HepG2 (cell line): ENCODE data around the gene MEGF6. TPM values are rescaled to one million over a fixed set of nuclear protein-coding genes. Genes with fewer than 3 reads are reported as not detected.
A peak's percentile ranks its signal among the peaks of the same experiment; 100 is the strongest.

Experiments used
- ATAC-seq: fragments of 200-7000 bp; cut with Tn5 transposase; 3 replicates; pipeline ENCODE4 v1.9.1; 2020; ENCODE audit warnings: mild to moderate bottlenecking, moderate library complexity
- BruUV-seq: library from RNA; stranded (reverse); fragments of 400-500 nt; replicated peaks from 2 replicates; lab custom pipeline; 2021; lab: Mats Ljungman, UMichigan
- CTCF ChIA-PET: fragments of 300-600 bp; formaldehyde crosslinking; extraction: SDS; loops from one replicate; lab custom pipeline; 2021; ENCODE audit warnings: low total read pairs, inconsistent platforms, low intra/inter-chr PET ratio; lab: Yijun Ruan, JAX
- POLR2A ChIA-PET: fragments of 350-600 bp; sonication (Branson Sonifier 250); formaldehyde crosslinking; loops from one replicate; lab custom pipeline; 2020; ENCODE audit warnings: antibody characterized with exemption, inconsistent platforms; lab: Yijun Ruan, JAX
- DNase-seq: peaks from one replicate; pipeline ENCODE4 v3.0.0-alpha.2; 2015; ENCODE audit warnings: low spot score
- FAIRE-seq: peaks from 3 replicates; lab custom pipeline; 2011; peaks lifted over from hg19 to GRCh38; lab: Jason Lieb, UNC
- H2AFZ ChIP-seq: one replicate; pipeline ENCODE4 v1.6.1; 2011; ENCODE audit warnings: low read length, inconsistent platforms
- H3K27ac ChIP-seq: fragments of 300-600 bp; 3 replicates; pipeline ENCODE4 v1.8.0; 2011; ENCODE audit warnings: mixed run types, mild to moderate bottlenecking, mixed read lengths, low read length, inconsistent platforms; ENCODE audit not compliant: insufficient read depth; ENCODE audit errors: extremely low read length
- H3K27me3 ChIP-seq, 2 experiments: fragments of 200-600 bp in 1 of 2; 2 replicates in 1 of 2; 3 replicates in 1 of 2; pipeline versions ENCODE4 v1.6.0 to v1.8.0; 2011; ENCODE audit warnings: low read length in 2 of 2, mild to moderate bottlenecking in 2 of 2, moderate library complexity in 2 of 2, inconsistent platforms in 1 of 2; ENCODE audit not compliant: insufficient read depth in 2 of 2, control insufficient read depth in 1 of 2
- H3K36me3 ChIP-seq, 2 experiments: fragments of 200-600 bp in 1 of 2; replicated peaks in 1 of 2; 2 replicates in 1 of 2; 3 replicates in 1 of 2; pipeline versions ENCODE4 v1.5.1 to v1.8.0; 2011; ENCODE audit warnings: low read length in 2 of 2, inconsistent platforms in 1 of 2; ENCODE audit not compliant: insufficient read depth in 2 of 2, control insufficient read depth in 1 of 2
- H3K4me1 ChIP-seq: 2 replicates; pipeline ENCODE4 v1.5.1; 2012; ENCODE audit warnings: low read length, inconsistent platforms; ENCODE audit not compliant: insufficient read depth
- H3K4me2 ChIP-seq: 2 replicates; pipeline ENCODE4 v1.6.0; 2011; ENCODE audit warnings: low read depth, low read length, inconsistent platforms
- H3K4me3 ChIP-seq, 3 experiments: fragments of 200-600 bp in 1 of 3; sonication (generic), shearing (Covaris generic) in 1 of 3; replicated peaks in 1 of 3; 2 replicates each; pipeline ENCODE4 v1.5.1; 2011 to 2016; ENCODE audit warnings: low read length in 3 of 3, inconsistent platforms in 2 of 3, low read depth in 2 of 3, mild to moderate bottlenecking in 2 of 3, control low read depth in 1 of 3, mixed read lengths in 1 of 3; ENCODE audit not compliant: insufficient read depth in 1 of 3
- H3K79me2 ChIP-seq: one replicate; pipeline ENCODE4 v1.6.1; 2011; ENCODE audit warnings: low read length, inconsistent platforms; ENCODE audit not compliant: insufficient read depth
- H3K9ac ChIP-seq: 2 replicates; pipeline ENCODE4 v1.6.0; 2011; ENCODE audit warnings: mild to moderate bottlenecking, low read depth, low read length, inconsistent platforms; ENCODE audit not compliant: insufficient read depth
- H3K9me3 ChIP-seq: 2 replicates; pipeline ENCODE4 v1.5.1; 2012; ENCODE audit warnings: mild to moderate bottlenecking, low read length
- H4K20me1 ChIP-seq: 2 replicates; pipeline ENCODE4 v1.6.0; 2011; ENCODE audit warnings: inconsistent platforms, mild to moderate bottlenecking, low read length, moderate library complexity; ENCODE audit not compliant: insufficient read depth
- AGO1 ChIP-seq: fragments of 200-400 bp; formaldehyde crosslinking; IDR thresholded peaks from 2 replicates; pipeline ENCODE4 v1.6.1; 2017; ENCODE audit warnings: mild to moderate bottlenecking, low read depth, low read length, moderate library complexity; ENCODE audit not compliant: poor library complexity, severe bottlenecking
- AGO2 ChIP-seq: fragments of 200-400 bp; formaldehyde crosslinking; optimal IDR thresholded peaks from 2 replicates; pipeline ENCODE3; 2017; ENCODE audit warnings: mild to moderate bottlenecking, low read depth, low read length, moderate library complexity
- DNMT3B ChIP-seq: conservative IDR thresholded peaks from 2 replicates; pipeline ENCODE4 v1.6.1; 2016; ENCODE audit warnings: missing biosample characterization, control low read depth
- GABPA ChIP-seq, 2 experiments: IDR thresholded peaks; 2 replicates each; pipeline ENCODE4 v1.6.1; 2011 to 2016; ENCODE audit warnings: low read depth in 2 of 2, low read length in 1 of 2, missing biosample characterization in 1 of 2, missing genetic modification characterization in 1 of 2
- MED1 ChIP-seq: sonication (generic); formaldehyde crosslinking; IDR thresholded peaks from 2 replicates; pipeline ENCODE4 v1.4.0; 2020; ENCODE audit warnings: missing genetic modification reagents
- MIXL1 ChIP-seq: IDR thresholded peaks from 2 replicates; pipeline ENCODE4 v1.6.1; 2016
- RBFOX2 ChIP-seq: fragments of 200-400 bp; formaldehyde crosslinking; IDR thresholded peaks from 2 replicates; pipeline ENCODE4 v1.6.1; 2017; ENCODE audit warnings: low read depth, mild to moderate bottlenecking, low read length
- RBM22 ChIP-seq: fragments of 200-400 bp; formaldehyde crosslinking; optimal IDR thresholded peaks from 2 replicates; pipeline ENCODE3; 2017; ENCODE audit warnings: mild to moderate bottlenecking, low read length, moderate library complexity
- RBM39 ChIP-seq: fragments of 200-400 bp; formaldehyde crosslinking; IDR thresholded peaks from one replicate; pipeline ENCODE4 v1.6.1; 2018; ENCODE audit warnings: antibody characterized with exemption, mild to moderate bottlenecking, low read depth, low read length; ENCODE audit not compliant: poor library complexity, severe bottlenecking
- STAG1 ChIP-seq: sonication (generic); formaldehyde crosslinking; IDR thresholded peaks from 2 replicates; pipeline ENCODE4 v1.4.0; 2020; ENCODE audit warnings: missing genetic modification reagents
- ZC3H4 ChIP-seq: sonication (generic); formaldehyde crosslinking; IDR thresholded peaks from 2 replicates; pipeline ENCODE4 v1.4.0; 2020; ENCODE audit warnings: missing genetic modification reagents, borderline replicate concordance
- ZMAT3 ChIP-seq: sonication (generic); formaldehyde crosslinking; conservative IDR thresholded peaks from 2 replicates; pipeline ENCODE4 v1.7.0; 2021; ENCODE audit warnings: missing genetic modification reagents
- WGBS: methylation state at CpG from one replicate; pipeline ENCODE4 v1.1.6; 2017; ENCODE audit warnings: low lambda C conversion rate; 5-methylcytosine and 5-hydroxymethylcytosine counted together
- in situ Hi-C: cut with HindIII; loops from 2 replicates; pipeline ENCODE4 v1.10.0; 2017; ENCODE audit warnings: low pct_unique_long_range_greater_than_20kb; ENCODE audit not compliant: extremely low pct_ligation_motif_present
- intact Hi-C: fragments of 100-400 bp; cut with micrococcal nuclease; formaldehyde crosslinking; loops from one replicate; pipeline ENCODE4 v1.10.0; 2022; ENCODE audit not compliant: unreplicated experiment
- polyA plus RNA-seq, 8 experiments: library from polyadenylated mRNA; depleted of rRNA in 3 of 8; stranded (reverse) in 7 of 8; unstranded in 1 of 8; fragments of >200 nt; fragmentation: Illumina TruSeq in 4 of 8; extraction: Trizol in 4 of 8; gene quantifications; 2 replicates each; pipeline versions ENCODE4 v1.2.1 to v1.2.3, GENCODE V29; 2011 to 2016; ENCODE audit warnings: low read depth in 4 of 8, missing spikeins in 1 of 8, mixed read lengths in 1 of 8; ENCODE audit not compliant: insufficient read depth in 1 of 8
- total RNA-seq, 5 experiments: library from RNA; depleted of rRNA; stranded (reverse); fragments of >200 nt; fragmentation: Illumina TruSeq; extraction: Trizol; gene quantifications; 2 replicates each; pipeline ENCODE4 v1.2.3, GENCODE V29; 2016; ENCODE audit warnings: low read depth in 1 of 5

Gene MEGF6
- total and polyA plus RNA-seq, 2 of the 13 experiments (the other 11 are each of a cell fraction or from before 2014, with no cell fraction given): 1.9 TPM

- BruUV-seq: no TSS peak
- ChIA-PET POLR2A (no interaction called here), CTCF (no interaction called here)
- H3K36me3 ChIP-seq: no peaks in the 10 kb centered on the region
- no peak overlapping the region for H3K27ac ChIP-seq
- ATAC-seq: no peak
- no peak for FAIRE-seq
- no peak for DNase-seq
- no peak overlapping the region for H3K4me3 ChIP-seq
- H3K9me3 ChIP-seq: no peaks in the 10 kb centered on the region
- 30% methylated on average over 5 of the region's 9 CpGs for WGBS
- no peaks in the 10 kb centered on the region for H3K4me1 ChIP-seq
- TF ChIP-seq RBM22: peak; percentile 0
- no peak for TF ChIP-seq GABPA (IDR thresholded peaks at IDR 0.05; ENCODE audit: low read depth, low read length)
- TF ChIP-seq GABPA (CRISPR knock-in tag; IDR thresholded peaks at IDR 0.05; ENCODE audit: low read depth): no peak
- H3K9ac ChIP-seq: no peak overlapping the region
- in situ Hi-C loops: no loop called here
- H2AFZ ChIP-seq: no peak overlapping the region
- H4K20me1 ChIP-seq: peaks cover 6% of the 10 kb centered on the region; the same call in 1 of the 2 replicates
- H3K79me2 ChIP-seq: no peaks in the 10 kb centered on the region
- peaks cover 23 to 43% of the 10 kb centered on the region in 2 experiments; a peak in 4 of 5 replicates for H3K27me3 ChIP-seq
- H3K4me2 ChIP-seq: no peak overlapping the region
- intact Hi-C loops: no loop called here
Observed at GRCh38 chr1:3542676-3543075, 68.6 kb downstream of the MEGF6 start.

GRCh38 chr1:3541936-3542335 lies 69.4 kb downstream of the MEGF6 start:
- H3K27ac ChIP-seq: no peak overlapping the region
- FAIRE-seq (no peak), ATAC-seq (no peak), DNase-seq (no peak)
- POLR2A ChIA-PET: no interaction called here
- BruUV-seq: no TSS peak
- H3K4me3 ChIP-seq: no peak overlapping the region
- H4K20me1 ChIP-seq: peaks cover 6% of the 10 kb centered on the region; the same call in 1 of the 2 replicates
- H3K79me2 ChIP-seq: no peaks in the 10 kb centered on the region
- H3K4me1 ChIP-seq: no peaks in the 10 kb centered on the region
- no peaks in the 10 kb centered on the region for H3K36me3 ChIP-seq
- peaks cover 23 to 49% of the 10 kb centered on the region in 2 experiments; a peak in 4 of 5 replicates for H3K27me3 ChIP-seq
- H3K4me2 ChIP-seq: no peak overlapping the region
- CTCF ChIA-PET: no interaction called here
- intact Hi-C loops (no loop called here), in situ Hi-C loops (no loop called here)
- TF ChIP-seq RBM22 (peak; percentile 32), DNMT3B (CRISPR knock-in tag) (no peak), STAG1 (CRISPR knock-in tag) (no peak), RBFOX2 (peak; percentile 46; the same call in 1 of the 2 replicates), MIXL1 (CRISPR knock-in tag) (no peak), AGO2 (peak; percentile 75), MED1 (CRISPR knock-in tag) (no peak), ZMAT3 (CRISPR knock-in tag) (no peak), RBM39 (peak; percentile 13), AGO1 (peak; percentile 91), ZC3H4 (CRISPR knock-in tag) (no peak)
- no CpG with 5 or more reads among the region's 18 CpGs for WGBS
- H3K9me3 ChIP-seq: no peaks in the 10 kb centered on the region
- no peak overlapping the region for H2AFZ ChIP-seq
- H3K9ac ChIP-seq: no peak overlapping the region
